PFSK-1 (cell line): ENCODE measurements around the gene ADCY7.

Experiments
- FOXP2 ChIP-seq: optimal IDR thresholded peaks from 2 replicates; pipeline ENCODE3; 2011; ENCODE audit warnings: borderline replicate concordance, control low read depth, inconsistent platforms; ENCODE audit not compliant: insufficient read depth; ENCODE audit errors: extremely low read length, extremely low read depth
- POLR2AphosphoS5 ChIP-seq: IDR thresholded peaks from 2 replicates; pipeline ENCODE4 v1.6.1; 2012; ENCODE audit warnings: low read depth, mild to moderate bottlenecking, control low read depth, low read length, moderate library complexity
- REST ChIP-seq, 2 experiments: IDR thresholded peaks; 2 replicates each; pipeline versions ENCODE4 v1.6.1 to v1.8.0; 2011 to 2012; ENCODE audit warnings: low read depth in 2 of 2, low read length in 2 of 2, control low read depth in 1 of 2, inconsistent platforms in 1 of 2, mild to moderate bottlenecking in 1 of 2, moderate library complexity in 1 of 2; ENCODE audit not compliant: insufficient read depth in 1 of 2
- SIN3A ChIP-seq: IDR thresholded peaks from 2 replicates; pipeline ENCODE4 v1.6.1; 2012; ENCODE audit warnings: mild to moderate bottlenecking, low read length, moderate library complexity, borderline replicate concordance; ENCODE audit not compliant: insufficient read depth
- TAF1 ChIP-seq: IDR thresholded peaks from 2 replicates; pipeline ENCODE4 v1.6.1; 2012; ENCODE audit warnings: low read length, control low read depth, borderline replicate concordance; ENCODE audit not compliant: insufficient read depth

The ADCY7 gene

GRCh38 chr16:50274326-50275097 lies 8.2 kb downstream of the ADCY7 start:
- TF ChIP-seq TAF1 (no peak), REST (IDR thresholded peaks at IDR 0.05; ENCODE audit: insufficient read depth in 1 of 2, low read depth in 2 of 2, low read length in 2 of 2) (no peak), FOXP2 (no peak), SIN3A (no peak), POLR2AphosphoS5 (no peak)

- TF ChIP-seq REST (IDR thresholded peaks at IDR 0.05; ENCODE audit: insufficient read depth in 1 of 2, low read depth in 2 of 2, low read length in 2 of 2): no peak
These were observed 8.7 kb downstream of the ADCY7 start for GRCh38 chr16:50275098-50275415.

GRCh38 chr16:50275428-50276325 lies 9.3 kb downstream of the ADCY7 start:
- TF ChIP-seq TAF1: no peak
- no peak for TF ChIP-seq POLR2AphosphoS5
- TF ChIP-seq SIN3A: no peak
- no peak for TF ChIP-seq FOXP2
- no peak for TF ChIP-seq REST (IDR thresholded peaks at IDR 0.05; ENCODE audit: insufficient read depth in 1 of 2, low read depth in 2 of 2, low read length in 2 of 2)

- TF ChIP-seq SIN3A (no peak), TAF1 (no peak), REST (IDR thresholded peaks at IDR 0.05; ENCODE audit: insufficient read depth in 1 of 2, low read depth in 2 of 2, low read length in 2 of 2) (no peak), POLR2AphosphoS5 (no peak), FOXP2 (no peak)
These were observed 9.9 kb downstream of the ADCY7 start for GRCh38 chr16:50276326-50276640.
